Parathyroid adenoma (tissue), 2 donors: ENCODE data around the gene KSR1.

ENCODE experiments used
- H2AFZ ChIP-seq: fragments of 300-600 bp; sonication (generic); one replicate; pipeline ENCODE4 v1.7.0; 2017; ENCODE audit warnings: antibody characterized with exemption, mild to moderate bottlenecking
- H3K27ac ChIP-seq: fragments of 300-600 bp; sonication (generic); one replicate; pipeline ENCODE4 v1.7.0; 2017
- H3K27me3 ChIP-seq: fragments of 300-600 bp; sonication (generic); one replicate; pipeline ENCODE4 v1.7.0; 2017; ENCODE audit warnings: low read length; ENCODE audit not compliant: control insufficient read depth, insufficient read depth
- H3K36me3 ChIP-seq: fragments of 300-600 bp; sonication (generic); one replicate; pipeline ENCODE4 v1.7.0; 2017; ENCODE audit warnings: low read length; ENCODE audit not compliant: control insufficient read depth, insufficient read depth
- H3K4me1 ChIP-seq: fragments of 300-600 bp; sonication (generic); one replicate; pipeline ENCODE4 v1.7.0; 2017; ENCODE audit warnings: control low read depth
- H3K4me2 ChIP-seq: fragments of 300-600 bp; sonication (generic); one replicate; pipeline ENCODE4 v1.7.0; 2017; ENCODE audit warnings: low read length
- H3K4me3 ChIP-seq: fragments of 300-600 bp; sonication (generic); one replicate; pipeline ENCODE4 v1.7.0; 2017; ENCODE audit warnings: low read depth, low read length
- H3K79me2 ChIP-seq: fragments of 300-600 bp; sonication (generic); one replicate; pipeline ENCODE4 v1.7.0; 2017; ENCODE audit warnings: control low read depth
- H3K9ac ChIP-seq: fragments of 300-600 bp; sonication (generic); one replicate; pipeline ENCODE4 v1.7.0; 2017; ENCODE audit warnings: mild to moderate bottlenecking
- H3K9me3 ChIP-seq: fragments of 300-600 bp; sonication (generic); one replicate; pipeline ENCODE4 v1.7.0; 2017; ENCODE audit warnings: low read length; ENCODE audit not compliant: control insufficient read depth
- TF ChIP-seq, protein P1 (sequence below): fragments of 300-600 bp; sonication (generic); IDR thresholded peaks from one replicate; pipeline ENCODE4 v1.7.0; 2017; ENCODE audit warnings: antibody characterized with exemption, mild to moderate bottlenecking
- donor health status: primary hyperparathyroidism.

Gene KSR1

DNA sequence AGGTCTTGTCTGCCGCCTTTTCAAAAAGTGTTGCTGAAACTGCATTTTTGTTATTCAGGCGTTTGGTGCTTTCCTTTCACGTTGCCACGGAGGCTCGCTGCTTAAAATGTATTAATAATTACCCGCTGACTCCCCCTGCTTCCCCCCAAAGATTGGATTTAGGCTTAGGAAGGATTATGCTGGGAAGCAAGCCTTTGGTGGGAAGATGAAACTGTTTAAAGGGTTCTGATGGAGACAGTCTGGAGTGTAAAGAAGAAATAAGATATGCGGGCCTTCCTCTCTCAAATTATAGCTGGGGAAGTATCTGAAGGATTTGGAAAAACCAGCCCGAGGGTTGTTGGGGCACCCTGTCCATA, 1.1 kb downstream of the KSR1 start:
- TF ChIP-seq, protein P1, sequence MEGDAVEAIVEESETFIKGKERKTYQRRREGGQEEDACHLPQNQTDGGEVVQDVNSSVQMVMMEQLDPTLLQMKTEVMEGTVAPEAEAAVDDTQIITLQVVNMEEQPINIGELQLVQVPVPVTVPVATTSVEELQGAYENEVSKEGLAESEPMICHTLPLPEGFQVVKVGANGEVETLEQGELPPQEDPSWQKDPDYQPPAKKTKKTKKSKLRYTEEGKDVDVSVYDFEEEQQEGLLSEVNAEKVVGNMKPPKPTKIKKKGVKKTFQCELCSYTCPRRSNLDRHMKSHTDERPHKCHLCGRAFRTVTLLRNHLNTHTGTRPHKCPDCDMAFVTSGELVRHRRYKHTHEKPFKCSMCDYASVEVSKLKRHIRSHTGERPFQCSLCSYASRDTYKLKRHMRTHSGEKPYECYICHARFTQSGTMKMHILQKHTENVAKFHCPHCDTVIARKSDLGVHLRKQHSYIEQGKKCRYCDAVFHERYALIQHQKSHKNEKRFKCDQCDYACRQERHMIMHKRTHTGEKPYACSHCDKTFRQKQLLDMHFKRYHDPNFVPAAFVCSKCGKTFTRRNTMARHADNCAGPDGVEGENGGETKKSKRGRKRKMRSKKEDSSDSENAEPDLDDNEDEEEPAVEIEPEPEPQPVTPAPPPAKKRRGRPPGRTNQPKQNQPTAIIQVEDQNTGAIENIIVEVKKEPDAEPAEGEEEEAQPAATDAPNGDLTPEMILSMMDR: no peak

DNA sequence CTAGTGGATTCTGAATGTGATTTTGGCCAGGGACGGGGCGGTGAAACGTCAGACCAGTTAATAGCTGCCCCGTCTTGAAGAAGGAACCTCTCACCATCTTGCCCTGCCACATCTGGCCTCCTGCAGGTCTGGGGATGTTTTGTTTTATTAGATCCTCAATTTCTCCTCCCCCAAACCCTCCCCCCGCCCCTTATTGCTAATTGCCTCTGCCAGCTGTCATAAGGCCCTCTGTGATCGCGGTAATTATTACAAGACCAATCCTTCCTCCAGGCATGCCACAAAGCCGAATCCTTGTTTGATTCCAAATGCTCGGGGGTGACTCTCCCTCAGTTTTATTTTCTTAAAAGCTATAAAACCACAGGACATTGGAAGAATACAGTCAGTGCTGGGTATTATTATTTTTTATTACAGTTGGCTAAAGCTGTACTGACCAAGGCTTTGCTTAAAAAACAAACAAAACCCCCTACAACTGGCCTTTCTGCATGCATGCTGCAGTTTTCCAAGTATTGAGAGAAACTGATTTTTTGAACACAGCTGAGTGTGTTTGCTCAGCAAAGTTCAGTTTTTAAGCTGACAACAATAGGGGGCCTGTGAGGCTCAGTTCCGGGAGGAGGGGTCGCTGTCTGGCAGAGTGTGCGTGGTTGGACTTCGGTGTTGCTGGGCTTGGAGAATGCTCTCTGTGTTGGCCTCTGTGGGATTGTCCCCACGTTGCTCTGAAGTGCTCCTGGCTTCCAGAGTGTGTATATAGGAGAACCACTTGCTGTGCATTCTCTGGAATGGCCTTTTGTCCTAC, 1.7 kb downstream of the KSR1 start:
- Histone ChIP-seq H3K4me3 (peak overlapping the region; percentile 80), H3K27ac (no peak overlapping the region), H3K9me3 (no peaks in the 10 kb centered on the region), H3K4me1 (peaks cover 10% of the 10 kb centered on the region), H2AFZ (no peak overlapping the region), H3K4me2 (peak overlapping the region; percentile 76), H3K9ac (no peak overlapping the region), H3K27me3 (no peaks in the 10 kb centered on the region), H3K79me2 (peaks cover 35% of the 10 kb centered on the region), H3K36me3 (no peaks in the 10 kb centered on the region)
- TF ChIP-seq, protein P1: no peak

More for the DNA sequence above, 1.1 kb downstream of the KSR1 start:
- H3K79me2 ChIP-seq: peaks cover 32% of the 10 kb centered on the region
- H3K27me3 ChIP-seq: no peaks in the 10 kb centered on the region
- H3K9me3 ChIP-seq: no peaks in the 10 kb centered on the region
- peak overlapping the region; percentile 91 for H3K9ac ChIP-seq
- H3K4me1 ChIP-seq: peaks cover 10% of the 10 kb centered on the region
- no peaks in the 10 kb centered on the region for H3K36me3 ChIP-seq
- H3K4me3 ChIP-seq: peak overlapping the region; percentile 80
- no peak overlapping the region for H3K27ac ChIP-seq
- peak overlapping the region; percentile 100 for H2AFZ ChIP-seq
- peak overlapping the region; percentile 76 for H3K4me2 ChIP-seq

DNA sequence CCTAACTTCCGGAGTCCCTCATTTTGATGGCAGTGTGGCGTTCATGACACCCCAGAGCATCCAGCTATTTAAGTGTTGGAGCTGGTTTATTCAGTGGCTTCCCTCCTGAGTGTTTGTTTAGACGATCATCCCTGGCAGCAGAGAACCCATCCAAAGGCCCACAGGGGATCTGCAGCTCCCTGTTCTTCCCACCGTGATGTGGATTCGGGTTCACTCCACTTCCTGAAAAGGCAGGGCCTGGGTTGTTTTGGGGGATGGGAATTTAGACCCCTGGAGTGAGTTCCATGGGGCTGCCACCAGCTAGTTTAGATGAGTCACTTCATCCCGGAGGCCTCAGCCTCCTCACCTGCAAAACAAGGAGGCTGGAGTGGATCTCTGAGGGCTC, 2.3 kb downstream of the KSR1 start:
- Histone ChIP-seq H3K27me3 (no peaks in the 10 kb centered on the region), H3K27ac (no peak overlapping the region), H3K9me3 (no peaks in the 10 kb centered on the region), H3K9ac (no peak overlapping the region), H3K4me2 (no peak overlapping the region), H3K4me1 (peaks cover 10% of the 10 kb centered on the region), H2AFZ (no peak overlapping the region), H3K79me2 (peaks cover 39% of the 10 kb centered on the region), H3K4me3 (no peak overlapping the region), H3K36me3 (no peaks in the 10 kb centered on the region)
- TF ChIP-seq, protein P1: no peak

DNA sequence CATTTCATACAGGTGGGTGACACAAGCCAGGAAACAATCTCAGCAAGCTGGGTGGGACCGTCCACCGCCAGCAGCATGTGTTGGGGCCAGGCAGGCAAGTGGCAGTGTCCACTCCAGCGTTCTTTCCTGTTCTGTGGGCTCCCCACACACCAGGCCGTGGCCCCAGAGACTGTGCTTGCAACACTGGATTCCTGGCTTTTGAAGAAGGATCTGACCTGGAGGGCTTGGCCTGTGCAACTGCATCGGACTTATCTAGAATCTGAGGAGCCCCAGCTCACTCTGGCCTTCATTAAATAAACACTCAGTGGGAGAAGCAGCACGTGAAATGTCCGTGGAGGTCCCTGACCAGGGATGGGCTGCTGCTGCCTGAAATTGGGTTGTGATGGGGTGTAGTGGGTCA, 3.2 kb downstream of the KSR1 start:
- Histone ChIP-seq H3K79me2 (peaks cover 48% of the 10 kb centered on the region), H3K4me3 (no peak overlapping the region), H3K4me2 (no peak overlapping the region), H3K27ac (no peak overlapping the region), H3K9ac (no peak overlapping the region), H3K36me3 (no peaks in the 10 kb centered on the region), H3K4me1 (peaks cover 10% of the 10 kb centered on the region), H3K9me3 (no peaks in the 10 kb centered on the region), H3K27me3 (no peaks in the 10 kb centered on the region), H2AFZ (no peak overlapping the region)
- TF ChIP-seq, protein P1: no peak

DNA sequence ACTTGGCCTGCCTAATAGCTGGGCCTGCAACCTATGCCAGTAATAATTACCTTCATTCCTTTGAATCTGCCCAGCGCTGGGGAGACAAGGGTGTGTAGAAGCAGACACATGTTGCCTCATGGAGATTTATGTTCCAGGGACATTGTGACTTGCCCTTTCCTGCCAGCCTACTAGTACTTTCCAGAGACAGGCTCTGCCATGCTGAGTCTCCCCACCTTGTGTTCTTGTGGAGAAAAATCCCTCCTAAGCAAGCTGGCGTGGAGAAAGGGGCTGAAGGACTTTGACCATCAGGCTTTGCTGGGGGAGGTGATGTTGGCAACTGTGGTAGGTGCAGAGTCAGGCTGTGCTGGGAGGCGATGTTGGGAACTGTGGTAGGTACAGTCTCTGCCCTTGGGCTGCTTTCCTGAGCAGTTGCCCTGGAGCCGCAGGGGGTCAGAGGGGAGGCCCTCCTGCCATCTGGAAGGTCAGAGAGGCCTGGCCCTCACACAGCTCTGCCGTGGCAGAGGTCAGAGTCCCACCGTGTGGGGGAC, 4.0 kb downstream of the KSR1 start:
- Histone ChIP-seq H3K79me2 (peaks cover 48% of the 10 kb centered on the region), H3K9me3 (no peaks in the 10 kb centered on the region), H3K36me3 (no peaks in the 10 kb centered on the region), H2AFZ (no peak overlapping the region), H3K27me3 (no peaks in the 10 kb centered on the region), H3K4me3 (no peak overlapping the region), H3K9ac (no peak overlapping the region), H3K27ac (no peak overlapping the region), H3K4me2 (no peak overlapping the region), H3K4me1 (peaks cover 10% of the 10 kb centered on the region)
- TF ChIP-seq, protein P1: no peak
